WI38 (cell line): ENCODE data around the gene PRMT2.

ENCODE experiments used
- H3K4me3 ChIP-seq: 2 replicates; pipeline ENCODE4 v1.5.1; 2011; ENCODE audit warnings: low read depth, mild to moderate bottlenecking, control low read depth, low read length
- CTCF ChIP-seq: IDR thresholded peaks from 2 replicates; pipeline ENCODE4 v1.5.1; 2012; ENCODE audit warnings: low read depth, mild to moderate bottlenecking, control low read depth, low read length

PRMT2 gene

GRCh38 chr21:46618738-46619379 lies 16.6 kb upstream of the PRMT2 start:
- no peak overlapping the region for H3K4me3 ChIP-seq
- no peak for TF ChIP-seq CTCF

GRCh38 chr21:46619846-46620245 lies 15.6 kb upstream of the PRMT2 start:
- no peak overlapping the region for H3K4me3 ChIP-seq
- no peak for TF ChIP-seq CTCF

GRCh38 chr21:46620846-46621245 lies 14.6 kb upstream of the PRMT2 start:
- TF ChIP-seq CTCF, result no peak
- no peak overlapping the region for H3K4me3 ChIP-seq

GRCh38 chr21:46621457-46622182 lies 13.9 kb upstream of the PRMT2 start:
- no peak overlapping the region for H3K4me3 ChIP-seq

GRCh38 chr21:46622226-46622625 lies 13.2 kb upstream of the PRMT2 start:
- TF ChIP-seq CTCF, result no peak
- no peak overlapping the region for H3K4me3 ChIP-seq

More at GRCh38 chr21:46621457-46622182, 13.9 kb upstream of the PRMT2 start:
- TF ChIP-seq CTCF, result no peak

- no peak for TF ChIP-seq CTCF
Observed at GRCh38 chr21:46624050-46624449, 11.4 kb upstream of the PRMT2 start.

GRCh38 chr21:46625759-46626158 lies 9.7 kb upstream of the PRMT2 start:
- H3K4me3 ChIP-seq, result no peak overlapping the region
- no peak for TF ChIP-seq CTCF

More at GRCh38 chr21:46624050-46624449, 11.4 kb upstream of the PRMT2 start:
- no peak overlapping the region for H3K4me3 ChIP-seq
